Astrocyte of the hippocampus (primary cell): ENCODE data around the gene MBOAT2.

ENCODE experiments used
- DNase-seq: peaks from one replicate; pipeline ENCODE4 v3.0.0; 2011; ENCODE audit warnings: low read depth, low spot score

The MBOAT2 gene

DNA sequence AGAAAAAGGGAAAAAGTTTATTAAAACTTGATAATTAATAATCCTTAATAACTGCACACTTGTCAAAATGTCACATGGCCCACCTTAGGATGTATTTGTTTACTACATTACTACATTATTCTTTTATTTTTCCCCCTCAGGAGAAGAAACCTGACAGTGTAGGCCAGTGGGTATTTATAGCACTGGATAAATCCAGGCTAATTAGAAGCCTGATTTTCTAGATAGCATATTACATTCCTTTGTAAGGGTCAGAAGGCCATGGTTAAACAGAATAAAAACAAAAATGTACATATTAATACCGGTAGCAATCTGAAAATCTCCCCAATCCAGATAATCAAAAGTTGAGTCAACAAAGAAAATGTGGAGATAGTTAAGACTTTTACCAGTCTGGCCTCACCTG is 144.6 kb downstream of the MBOAT2 start:
- DNase-seq = no peak

DNA sequence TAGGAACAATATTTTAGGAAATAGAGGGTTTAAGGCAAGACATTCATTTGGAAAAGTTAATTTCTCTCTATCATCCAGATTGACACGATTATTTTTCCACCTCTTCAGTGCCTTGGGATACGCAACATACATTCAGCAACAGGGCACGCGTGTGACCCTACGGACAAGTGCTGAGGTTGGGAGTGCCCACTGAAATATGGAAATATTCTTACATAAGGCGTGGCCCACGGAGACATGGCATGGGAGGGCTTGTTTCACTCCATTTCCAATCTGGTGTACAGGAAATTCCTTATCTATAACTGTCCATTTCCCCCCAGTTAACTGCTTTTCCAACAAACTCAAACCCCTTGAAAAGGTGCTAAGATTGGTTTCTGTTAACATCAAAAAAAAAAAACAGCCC is 145.2 kb downstream of the MBOAT2 start:
- DNase-seq = no peak

DNA sequence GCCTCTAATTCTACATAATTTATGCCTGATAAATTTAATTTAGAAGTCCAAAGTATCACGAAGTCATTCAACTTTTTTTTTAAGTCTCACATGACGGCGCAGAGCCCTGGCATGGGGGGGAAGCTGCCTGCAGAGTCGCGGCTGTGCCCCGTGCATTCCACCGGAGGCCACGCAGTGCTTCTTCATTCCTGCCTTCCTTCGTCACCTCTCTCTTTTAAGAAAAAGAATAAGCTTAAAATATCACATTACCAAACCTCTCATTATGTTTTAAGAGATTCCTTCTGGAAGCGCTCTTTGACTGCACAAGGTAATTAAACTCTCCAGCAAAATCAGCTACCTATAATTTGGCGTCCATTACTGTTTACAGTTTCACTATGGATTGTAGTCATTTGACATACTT is 145.8 kb downstream of the MBOAT2 start:
- no peak for DNase-seq

DNA sequence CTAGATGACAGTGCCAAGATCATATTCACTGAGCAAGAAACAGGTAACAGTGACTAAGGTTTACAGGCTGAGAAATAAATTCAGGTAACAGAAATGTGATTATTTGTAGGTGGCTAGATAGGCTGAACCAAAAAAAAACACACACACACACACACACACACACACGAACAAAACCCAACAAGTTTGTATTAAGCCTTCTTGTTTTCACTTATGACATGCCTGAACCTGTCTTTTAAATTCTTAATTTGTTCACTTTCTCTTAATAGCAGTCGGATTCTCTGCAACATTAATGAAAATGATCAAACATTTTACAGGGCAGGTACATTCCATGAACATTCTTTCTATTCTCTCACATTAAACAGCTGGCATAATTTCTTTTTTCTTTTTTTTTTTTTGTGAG is 147.3 kb downstream of the MBOAT2 start:
- no peak for DNase-seq

DNA sequence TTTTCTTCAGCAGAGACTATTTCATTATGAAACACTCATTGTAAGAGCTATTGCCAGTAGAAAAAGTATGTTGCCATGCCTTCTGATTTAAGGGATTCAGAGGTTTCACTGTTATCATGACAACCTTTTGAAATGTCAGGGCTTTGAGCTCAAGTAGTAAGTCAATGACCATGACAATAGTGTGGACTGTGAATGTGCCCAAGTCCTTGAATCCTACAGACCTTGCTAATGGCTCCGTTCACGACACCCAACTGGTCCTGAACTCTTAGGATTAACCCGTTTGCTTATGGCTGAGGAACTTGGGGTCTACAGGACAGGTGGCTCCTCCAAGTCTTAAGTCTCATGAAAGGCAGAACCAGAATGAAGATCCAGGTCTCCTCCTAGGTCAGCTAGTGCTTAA is 148.5 kb downstream of the MBOAT2 start:
- DNase-seq = no peak

DNA sequence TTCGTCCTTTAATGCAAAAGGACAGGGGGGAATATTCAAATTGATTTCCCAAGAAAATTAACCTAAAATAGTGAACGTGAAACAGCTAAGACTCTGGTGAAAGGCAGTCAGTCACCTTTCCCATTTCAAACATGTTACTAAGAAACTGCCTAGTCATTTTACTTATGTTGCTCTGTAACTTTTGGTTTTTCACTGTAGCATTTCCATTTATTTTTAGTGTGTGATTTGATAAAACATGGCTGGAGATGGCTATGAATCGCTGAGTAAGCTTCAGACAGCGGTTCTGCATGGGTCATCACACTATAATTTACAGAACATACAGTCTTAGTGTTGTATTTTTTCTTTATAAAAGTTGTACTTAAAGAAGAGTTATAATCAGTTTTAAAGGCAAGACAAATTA is 150.1 kb downstream of the MBOAT2 start:
- DNase-seq = no peak

DNA sequence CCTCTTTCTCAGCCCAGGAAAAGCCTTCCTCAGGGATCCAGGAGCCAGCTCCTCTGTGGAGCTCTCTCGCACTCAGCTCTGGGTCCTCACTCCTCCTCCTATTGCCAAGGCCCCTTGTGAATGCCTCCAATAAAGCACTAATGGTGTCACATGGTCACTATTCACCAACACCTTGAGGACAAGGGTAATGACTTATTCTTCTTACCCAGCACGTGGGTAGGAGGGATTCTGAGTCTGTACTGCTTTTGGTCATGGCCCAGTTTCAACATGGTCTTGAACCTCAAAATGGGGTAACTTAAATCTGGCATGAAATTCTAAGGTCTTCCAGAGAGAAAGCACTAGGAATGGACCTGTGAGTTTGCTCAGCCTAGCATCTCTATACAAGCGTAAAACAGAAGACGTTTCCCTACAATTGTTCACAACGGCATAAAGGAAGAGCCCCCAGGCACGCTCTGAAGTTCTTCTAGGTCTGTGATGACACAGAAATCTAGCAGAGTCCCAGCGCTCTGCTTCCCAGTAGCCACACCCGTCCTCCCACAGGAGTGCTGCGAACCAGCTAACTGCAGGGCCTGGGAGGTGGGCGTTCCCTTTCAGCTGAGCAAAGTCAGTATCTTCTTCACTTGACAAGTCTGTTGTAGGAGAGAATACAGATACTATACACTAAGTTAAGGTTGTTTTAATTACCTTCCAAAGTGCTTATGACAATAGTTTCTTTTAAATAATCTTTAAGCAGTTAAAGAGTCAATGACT is 151.5 kb downstream of the MBOAT2 start:
- no peak for DNase-seq

DNA sequence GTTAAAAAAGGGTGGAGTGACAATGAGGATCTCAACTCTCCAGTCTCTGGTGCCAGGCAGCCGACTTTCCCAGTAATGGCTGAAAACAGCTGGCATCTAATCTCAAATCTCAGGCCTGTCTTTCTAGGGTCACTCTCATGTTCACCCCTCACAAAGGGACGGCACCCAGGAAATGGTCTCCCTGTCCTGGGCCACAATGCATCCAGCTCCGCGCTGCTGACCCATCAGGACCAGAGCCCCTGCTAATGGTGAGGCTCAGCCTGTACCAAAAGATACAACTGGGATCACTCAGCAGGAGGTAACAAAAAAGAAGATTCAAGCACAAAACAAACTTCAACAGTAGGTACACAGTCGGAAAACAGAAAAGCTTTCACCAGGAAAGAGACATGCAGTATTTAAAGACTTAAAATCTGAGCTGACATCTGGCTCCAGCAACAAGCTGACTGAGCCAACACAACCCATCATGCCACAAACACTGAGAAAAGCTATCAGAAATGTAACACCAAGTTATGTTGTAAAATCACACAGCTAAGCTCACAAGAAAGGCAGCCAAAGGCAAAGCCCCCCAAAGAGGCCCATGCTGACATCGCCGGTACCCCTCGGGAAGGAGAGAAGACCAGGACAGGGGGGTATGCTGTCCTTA is 152.5 kb downstream of the MBOAT2 start:
- DNase-seq = no peak

DNA sequence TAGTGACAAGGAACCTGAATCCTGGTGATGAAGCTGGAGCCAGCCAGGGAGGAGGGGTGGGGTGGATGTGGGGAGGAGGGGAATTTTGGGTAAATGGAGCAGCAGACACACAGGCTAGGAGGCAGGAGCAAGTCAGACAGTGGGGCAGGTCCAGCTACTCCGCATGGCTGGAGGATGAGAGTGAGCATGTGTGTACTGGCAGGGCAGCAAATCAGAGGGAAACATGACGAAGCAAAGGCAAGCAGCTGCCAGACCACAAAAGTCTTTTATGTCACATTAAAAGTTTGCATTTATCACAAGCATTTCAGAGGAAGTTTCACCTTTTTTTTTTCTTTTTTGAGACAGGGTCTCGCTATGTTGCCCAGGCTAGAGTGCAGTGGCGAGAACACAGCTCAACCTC is 154.2 kb downstream of the MBOAT2 start:
- DNase-seq = peak; percentile 60

DNA sequence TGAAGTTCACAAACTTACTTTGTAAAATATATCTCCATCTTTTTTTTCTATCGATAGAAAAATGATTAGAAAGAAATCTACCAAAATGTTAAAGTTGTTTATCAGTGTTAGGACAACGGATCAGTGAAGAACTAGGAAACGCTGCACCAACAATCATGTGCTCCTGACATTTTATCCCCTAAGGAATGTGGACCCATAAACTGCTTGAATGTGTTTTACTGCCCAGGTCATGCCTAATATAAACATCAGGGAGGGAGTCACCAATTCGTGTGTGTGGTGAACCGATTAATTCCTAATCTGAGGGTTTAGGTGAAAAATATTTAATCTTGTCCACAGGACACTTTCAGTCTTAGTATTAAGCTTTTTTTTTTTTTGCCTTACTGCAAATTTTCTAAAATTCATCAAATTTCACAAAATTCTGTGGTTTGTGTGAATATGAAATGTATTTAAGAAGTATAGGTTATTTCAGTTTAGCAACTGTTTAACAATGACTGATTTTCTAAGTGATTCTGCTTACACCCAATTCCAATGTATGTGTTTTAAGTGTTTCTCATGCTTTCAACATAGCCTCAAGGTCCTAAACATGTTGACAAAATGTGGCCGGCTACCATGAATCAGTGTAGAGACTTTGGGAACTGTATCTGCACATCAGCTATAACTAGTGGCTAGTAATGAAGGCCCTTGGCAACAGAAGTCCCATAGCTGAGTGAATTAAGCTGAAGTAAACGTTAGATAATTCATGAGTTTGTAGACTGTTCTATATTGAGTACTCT is 155.0 kb downstream of the MBOAT2 start:
- no peak for DNase-seq

DNA sequence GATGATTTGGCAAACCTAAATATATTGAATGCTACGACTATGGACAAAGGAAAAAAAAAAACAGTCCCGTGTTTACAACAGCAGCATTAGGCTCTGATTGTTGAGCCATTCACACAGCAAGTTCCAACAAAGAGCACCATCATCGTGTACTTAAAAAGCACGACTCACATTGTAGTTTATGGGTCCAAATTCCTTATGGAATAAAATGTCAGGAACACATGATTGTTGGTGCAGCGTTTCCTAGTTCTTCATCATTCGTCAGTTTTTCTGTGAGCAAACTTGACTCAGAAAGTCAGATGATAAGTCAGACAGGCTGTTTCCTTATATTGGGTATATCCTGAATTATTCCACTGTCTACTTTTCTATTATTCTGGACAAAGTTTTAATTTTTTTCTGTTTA is 156.1 kb downstream of the MBOAT2 start:
- no peak for DNase-seq

DNA sequence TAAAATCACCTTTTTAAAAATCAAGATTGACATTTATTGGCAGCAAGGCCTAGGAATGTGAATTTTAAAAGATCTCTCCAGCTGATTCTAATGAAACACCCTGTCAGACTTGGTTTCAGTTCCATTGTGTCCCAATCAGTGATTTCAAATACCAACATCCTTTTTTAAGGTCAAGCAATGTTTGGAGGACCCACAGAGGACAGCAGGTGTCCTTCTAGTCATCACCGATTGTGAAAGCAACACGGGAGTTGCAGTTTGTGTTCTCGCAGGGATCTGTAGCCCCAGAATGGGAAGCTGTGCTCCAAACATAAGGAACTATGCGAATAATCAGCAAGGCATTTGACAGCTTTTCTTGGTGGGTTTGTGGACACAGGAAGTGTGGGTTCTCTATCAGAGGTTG is 161.6 kb downstream of the MBOAT2 start:
- no peak for DNase-seq

DNA sequence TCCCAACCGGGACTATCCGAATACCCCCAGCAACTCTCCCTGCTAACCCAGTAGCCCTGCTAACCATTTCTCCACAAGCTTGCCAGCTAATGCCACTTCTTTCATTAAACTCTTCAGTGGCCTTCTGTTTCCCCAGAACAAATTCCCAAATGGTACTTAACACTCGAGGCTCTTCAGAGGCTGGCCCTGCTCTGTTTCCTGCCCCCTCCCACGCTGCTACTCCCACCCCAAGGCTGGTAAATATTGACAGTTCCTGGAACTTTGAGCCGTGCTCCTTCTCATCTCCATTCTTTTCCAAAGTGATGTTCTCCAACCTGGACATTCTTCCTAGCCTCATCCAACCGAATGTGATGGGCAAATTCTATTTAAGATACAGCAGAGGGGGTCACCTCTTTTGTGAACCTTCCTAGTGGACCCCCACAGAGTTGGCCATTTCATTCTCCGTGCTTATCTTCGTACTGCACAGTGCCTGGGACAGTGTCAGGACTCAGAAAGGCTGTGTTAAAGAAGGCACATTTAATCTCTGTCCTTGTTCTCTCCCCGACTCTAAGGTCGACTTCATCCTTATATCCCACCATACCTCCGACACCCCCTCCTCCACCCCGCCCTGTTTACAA is 162.9 kb downstream of the MBOAT2 start:
- DNase-seq = no peak

DNA sequence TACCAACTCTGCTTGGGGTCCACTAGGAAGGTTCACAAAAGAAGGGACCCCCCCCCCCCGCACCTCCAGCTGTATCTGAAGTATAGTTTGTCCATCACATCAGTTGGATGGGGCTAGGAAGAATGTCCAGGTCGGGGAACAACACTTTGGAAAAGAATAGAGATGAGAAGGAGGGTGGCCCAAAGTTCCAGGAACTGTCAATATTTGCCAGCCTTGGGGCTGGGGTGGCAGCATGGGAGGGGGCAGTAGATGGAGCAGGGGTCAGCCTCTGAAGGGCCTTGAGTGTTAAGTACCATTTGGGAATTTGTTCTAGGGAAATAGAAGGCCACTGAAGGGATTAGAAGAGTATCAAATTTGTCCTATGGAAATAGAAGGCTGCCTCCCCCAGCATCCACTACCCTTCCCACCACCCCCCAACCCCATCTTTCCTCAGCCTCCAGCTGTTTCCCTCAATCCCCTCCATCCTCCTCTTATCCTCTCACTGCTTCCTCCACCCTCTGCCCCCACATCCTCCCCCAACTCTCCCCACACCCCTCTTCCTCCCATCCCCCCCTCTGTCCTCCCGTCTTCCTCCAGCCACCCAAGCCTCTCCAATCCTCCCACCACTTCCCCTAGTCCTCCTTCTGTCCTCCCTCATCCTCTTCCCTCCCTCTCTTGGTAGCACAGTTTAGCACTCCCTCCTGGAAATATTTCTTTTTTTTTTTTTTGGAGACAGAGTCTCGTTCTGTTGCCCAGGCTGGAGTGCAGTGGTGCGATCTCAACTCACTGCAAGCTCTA is 164.1 kb downstream of the MBOAT2 start:
- no peak for DNase-seq

DNA sequence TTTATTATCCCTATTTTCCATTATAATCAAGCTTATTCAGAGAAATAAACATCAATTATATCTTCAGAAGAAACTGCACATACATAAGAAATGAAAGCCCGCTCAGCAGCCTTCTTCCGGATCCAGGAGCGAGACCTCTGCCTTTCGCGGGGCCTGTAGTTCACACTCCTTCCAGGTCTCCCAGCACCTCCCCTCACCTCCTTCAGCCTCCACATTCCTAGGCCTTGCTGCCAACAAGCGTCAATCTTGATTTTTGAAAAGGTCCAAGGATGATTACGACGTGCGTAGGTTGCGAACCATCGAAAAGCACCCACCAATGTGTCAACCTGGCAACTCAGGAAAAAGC is 165.7 kb downstream of the MBOAT2 start:
- no peak for DNase-seq

DNA sequence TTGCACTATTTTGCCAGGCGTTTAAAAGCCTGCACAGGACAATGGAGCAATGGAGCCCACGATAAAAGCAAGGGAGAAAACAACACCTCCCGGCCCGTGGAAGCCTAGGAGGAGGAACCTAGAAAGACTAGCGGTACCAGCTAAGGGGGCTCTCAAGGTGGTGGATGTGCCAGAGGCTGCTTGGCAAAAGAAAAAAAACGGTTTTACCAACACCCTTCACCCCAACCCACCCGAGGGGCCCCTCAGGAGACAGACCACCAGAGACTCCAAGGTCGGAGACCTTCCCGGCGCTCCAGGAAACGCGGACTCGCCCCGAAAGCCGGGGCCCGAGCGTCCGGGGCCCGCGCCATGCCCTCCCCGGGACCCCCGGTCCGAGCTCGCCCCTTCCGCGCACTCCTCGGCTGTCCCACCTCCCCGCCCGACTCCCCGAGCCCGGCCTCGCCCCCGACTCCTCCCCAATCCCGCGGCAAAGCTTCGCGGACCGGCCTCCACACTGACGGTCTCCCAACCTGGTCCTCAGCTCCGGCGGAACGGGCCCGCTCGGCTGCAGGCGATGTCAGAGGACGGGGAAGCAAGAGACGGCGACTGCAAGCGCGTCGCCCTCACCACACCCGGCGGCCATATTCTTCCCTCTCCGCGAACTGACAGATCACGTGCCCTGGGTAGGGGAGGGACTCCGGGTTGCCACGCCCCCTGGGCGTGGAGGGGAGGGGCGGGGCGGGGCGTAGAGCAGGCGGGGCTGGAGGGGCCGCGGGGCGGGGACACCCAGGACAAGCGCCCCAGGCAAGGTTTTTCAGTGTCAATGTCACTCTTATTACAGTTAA is 166.3 kb downstream of the MBOAT2 start, which contains the start of gene KIDINS220:
Gene KIDINS220 (minus strand): TSS at position 643 of the 824 bp plus-strand sequence. CDS start 10,520 bp downstream, outside the sequence.
- peak; percentile 95 for DNase-seq

DNA sequence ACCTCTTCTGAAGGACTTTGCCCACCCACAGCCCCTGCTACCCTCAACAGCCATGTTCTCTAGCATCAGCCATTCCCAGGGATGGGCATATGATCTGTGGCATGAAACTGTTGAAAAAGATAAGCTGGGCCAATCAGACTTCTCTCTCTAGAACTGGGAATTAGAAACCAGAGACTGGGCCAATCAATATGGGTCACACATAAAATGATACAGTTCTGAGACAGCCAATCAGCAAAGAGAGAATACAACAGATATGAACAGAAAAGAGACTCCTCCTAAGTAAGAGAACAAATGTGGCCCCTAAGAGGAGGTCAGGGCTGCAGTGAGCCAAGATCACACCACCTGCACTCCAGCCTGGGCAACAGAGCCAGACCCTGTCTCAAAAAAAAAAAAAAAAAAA is 168.2 kb downstream of the MBOAT2 start:
- DNase-seq = no peak

DNA sequence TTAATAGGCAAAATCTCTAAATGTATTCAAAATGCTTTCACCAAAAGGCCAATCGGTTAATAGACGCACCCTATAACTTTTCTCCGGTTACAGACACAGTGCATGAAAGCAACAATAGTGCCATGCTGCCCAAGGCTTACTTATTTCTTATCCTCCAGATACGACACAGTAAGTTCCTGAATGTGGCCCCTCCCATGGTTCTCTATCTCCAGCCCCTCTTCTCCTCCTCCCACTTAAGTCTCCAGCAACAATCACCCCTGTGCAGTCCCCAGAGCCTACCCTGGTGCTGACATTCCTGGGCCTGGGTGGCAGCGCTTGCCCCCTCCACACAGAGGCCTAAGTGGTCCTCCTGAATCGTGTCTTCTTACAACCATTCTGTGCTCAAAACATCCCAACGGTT is 169.6 kb downstream of the MBOAT2 start:
- no peak for DNase-seq

DNA sequence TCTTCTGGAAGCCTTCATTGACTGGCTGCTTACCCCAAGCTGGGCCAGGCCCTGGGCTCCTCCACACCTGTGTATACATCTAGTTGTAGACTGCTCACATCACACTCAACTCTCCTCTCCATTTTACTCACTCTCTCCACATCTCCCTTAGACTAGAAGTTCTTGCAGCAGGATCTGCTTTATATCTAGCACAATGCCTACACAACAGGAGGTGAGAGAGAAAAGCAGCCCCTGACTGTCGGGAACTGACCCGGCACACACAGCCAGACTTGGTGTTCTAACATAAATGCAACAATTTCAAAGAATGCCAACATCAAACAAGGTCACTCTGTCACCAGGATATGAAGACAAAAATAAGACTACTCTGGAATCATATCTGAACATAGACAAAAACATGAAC is 172.0 kb downstream of the MBOAT2 start:
- no peak for DNase-seq

DNA sequence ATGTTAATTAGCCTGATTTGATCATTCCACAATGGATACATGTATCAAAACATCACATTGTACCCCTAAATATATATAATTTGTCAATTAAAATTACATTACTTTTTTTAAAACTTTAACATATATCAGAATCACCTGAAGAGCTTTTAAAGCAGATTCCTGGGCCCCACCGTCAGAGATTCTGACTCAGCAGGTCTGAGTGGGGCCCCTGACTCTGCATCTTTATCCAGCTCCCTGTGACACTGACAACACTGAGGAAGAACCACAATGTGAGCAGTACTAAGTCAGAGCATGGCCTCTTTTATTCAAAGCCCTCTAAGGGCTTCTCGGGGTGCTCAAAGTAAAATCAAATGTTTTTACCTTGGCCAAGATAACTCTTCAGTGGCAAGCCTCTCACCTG is 175.8 kb downstream of the MBOAT2 start:
- DNase-seq = no peak

DNA sequence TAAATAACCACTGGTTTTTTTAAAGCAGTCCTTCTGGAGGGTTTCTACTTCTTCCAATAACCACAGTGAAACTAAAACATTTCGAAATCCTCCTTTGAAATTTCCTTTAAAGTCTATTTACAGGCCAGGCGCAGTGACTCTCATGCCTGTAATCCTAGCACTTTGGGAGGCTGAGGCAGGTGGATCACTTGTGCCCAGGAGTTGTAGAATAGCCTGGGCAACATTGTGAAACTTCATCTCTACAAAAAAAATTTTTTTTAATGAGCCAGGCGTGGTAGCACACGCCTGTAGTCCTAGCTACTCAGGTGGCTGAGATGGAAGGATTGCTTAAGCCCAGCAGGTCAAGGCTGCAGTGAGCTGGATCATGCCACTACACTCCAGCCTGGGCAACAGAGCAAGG is 181.3 kb downstream of the MBOAT2 start:
- no peak for DNase-seq
